ACHN (cell line): ENCODE data around the gene PERCC1.
"Not testable (repeated sequence)": the region's sequence is repeated elsewhere in the genome, so short reads cannot be mapped to it uniquely, and the experiment has no call there.

ENCODE experiments used
- DNase-seq: peaks from one replicate; pipeline ENCODE4 v3.0.0-alpha.2; 2015
- in situ Hi-C: cut with HindIII; loops from 2 replicates; pipeline ENCODE4 v1.10.0; 2017; ENCODE audit warnings: low sequenced_read_pairs, low pct_ligation_motif_present, low pct_unique_long_range_greater_than_20kb

The PERCC1 gene

GRCh38 chr16:1457489-1458245 is 26.8 kb downstream of the PERCC1 start:
- no peak for DNase-seq
- in situ Hi-C loops = no loop called here

- in situ Hi-C loops = no loop called here
- DNase-seq = no peak
These were observed 27.6 kb downstream of the PERCC1 start for GRCh38 chr16:1458336-1458976.

- in situ Hi-C loops = no loop called here
- no peak for DNase-seq
These were observed 28.1 kb downstream of the PERCC1 start for GRCh38 chr16:1458977-1459341.

- in situ Hi-C loops = no loop called here
- no peak for DNase-seq
These were observed 29.1 kb downstream of the PERCC1 start for GRCh38 chr16:1459967-1460366.

- DNase-seq = no peak
- in situ Hi-C loops = no loop called here
These were observed 29.8 kb downstream of the PERCC1 start for GRCh38 chr16:1460602-1461138.

GRCh38 chr16:1461146-1461545 is 30.3 kb downstream of the PERCC1 start:
- in situ Hi-C loops = no loop called here
- no peak for DNase-seq

GRCh38 chr16:1464196-1464893 is 33.5 kb downstream of the PERCC1 start:
- in situ Hi-C loops = no loop called here
- no peak for DNase-seq

- in situ Hi-C loops = no loop called here
- no peak for DNase-seq
These were observed 34.2 kb downstream of the PERCC1 start for GRCh38 chr16:1464894-1465566.

GRCh38 chr16:1465567-1465915 is 34.7 kb downstream of the PERCC1 start:
- DNase-seq = no peak
- in situ Hi-C loops = no loop called here

- in situ Hi-C loops = no loop called here
- DNase-seq = no peak
These were observed 35.2 kb downstream of the PERCC1 start for GRCh38 chr16:1466054-1466453.

GRCh38 chr16:1466968-1467521 is 36.2 kb downstream of the PERCC1 start:
- peak; percentile 26 for DNase-seq
- in situ Hi-C loops = no loop called here

GRCh38 chr16:1468426-1468810 is 37.5 kb downstream of the PERCC1 start:
- in situ Hi-C loops = no loop called here
- DNase-seq = no peak

GRCh38 chr16:1469141-1469540 is 38.3 kb downstream of the PERCC1 start:
- DNase-seq, in situ Hi-C loops: not testable (repeated sequence)

- DNase-seq = no peak
- in situ Hi-C loops = no loop called here
These were observed 38.9 kb downstream of the PERCC1 start for GRCh38 chr16:1469693-1470201.

- no peak for DNase-seq
- in situ Hi-C loops = no loop called here
These were observed 39.8 kb downstream of the PERCC1 start for GRCh38 chr16:1470481-1471251.

- in situ Hi-C loops = no loop called here
- no peak for DNase-seq
These were observed 40.8 kb downstream of the PERCC1 start for GRCh38 chr16:1471569-1472194.

GRCh38 chr16:1472974-1473373 is 42.1 kb downstream of the PERCC1 start:
- DNase-seq = no peak
- in situ Hi-C loops = no loop called here
